SK-N-SH (cell line): Measurements from ENCODE around the gene TMOD4.

Experiments
- CTCF ChIP-seq: fragments of 200-600 bp; sonication (generic); IDR thresholded peaks from 2 replicates; pipeline ENCODE4 v1.6.1; 2017; ENCODE audit warnings: antibody characterized with exemption, mild to moderate bottlenecking, moderate library complexity
- SIN3A ChIP-seq: IDR thresholded peaks from 2 replicates; pipeline ENCODE4 v1.6.1; 2012; ENCODE audit warnings: low read depth, mild to moderate bottlenecking, low read length, moderate library complexity, borderline replicate concordance
- TF ChIP-seq, protein P1 (sequence below): IDR thresholded peaks from 2 replicates; pipeline ENCODE4; 2012
- TF ChIP-seq, protein P2 (sequence below): IDR thresholded peaks from 2 replicates; pipeline ENCODE4 v1.6.1; 2012; ENCODE audit warnings: mild to moderate bottlenecking, low read depth, low read length, moderate library complexity

- no peak for TF ChIP-seq CTCF
- TF ChIP-seq, protein P1, sequence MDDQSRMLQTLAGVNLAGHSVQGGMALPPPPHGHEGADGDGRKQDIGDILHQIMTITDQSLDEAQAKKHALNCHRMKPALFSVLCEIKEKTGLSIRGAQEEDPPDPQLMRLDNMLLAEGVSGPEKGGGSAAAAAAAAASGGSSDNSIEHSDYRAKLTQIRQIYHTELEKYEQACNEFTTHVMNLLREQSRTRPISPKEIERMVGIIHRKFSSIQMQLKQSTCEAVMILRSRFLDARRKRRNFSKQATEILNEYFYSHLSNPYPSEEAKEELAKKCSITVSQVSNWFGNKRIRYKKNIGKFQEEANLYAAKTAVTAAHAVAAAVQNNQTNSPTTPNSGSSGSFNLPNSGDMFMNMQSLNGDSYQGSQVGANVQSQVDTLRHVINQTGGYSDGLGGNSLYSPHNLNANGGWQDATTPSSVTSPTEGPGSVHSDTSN, result no peak
- no peak for TF ChIP-seq SIN3A
- TF ChIP-seq, protein P2, sequence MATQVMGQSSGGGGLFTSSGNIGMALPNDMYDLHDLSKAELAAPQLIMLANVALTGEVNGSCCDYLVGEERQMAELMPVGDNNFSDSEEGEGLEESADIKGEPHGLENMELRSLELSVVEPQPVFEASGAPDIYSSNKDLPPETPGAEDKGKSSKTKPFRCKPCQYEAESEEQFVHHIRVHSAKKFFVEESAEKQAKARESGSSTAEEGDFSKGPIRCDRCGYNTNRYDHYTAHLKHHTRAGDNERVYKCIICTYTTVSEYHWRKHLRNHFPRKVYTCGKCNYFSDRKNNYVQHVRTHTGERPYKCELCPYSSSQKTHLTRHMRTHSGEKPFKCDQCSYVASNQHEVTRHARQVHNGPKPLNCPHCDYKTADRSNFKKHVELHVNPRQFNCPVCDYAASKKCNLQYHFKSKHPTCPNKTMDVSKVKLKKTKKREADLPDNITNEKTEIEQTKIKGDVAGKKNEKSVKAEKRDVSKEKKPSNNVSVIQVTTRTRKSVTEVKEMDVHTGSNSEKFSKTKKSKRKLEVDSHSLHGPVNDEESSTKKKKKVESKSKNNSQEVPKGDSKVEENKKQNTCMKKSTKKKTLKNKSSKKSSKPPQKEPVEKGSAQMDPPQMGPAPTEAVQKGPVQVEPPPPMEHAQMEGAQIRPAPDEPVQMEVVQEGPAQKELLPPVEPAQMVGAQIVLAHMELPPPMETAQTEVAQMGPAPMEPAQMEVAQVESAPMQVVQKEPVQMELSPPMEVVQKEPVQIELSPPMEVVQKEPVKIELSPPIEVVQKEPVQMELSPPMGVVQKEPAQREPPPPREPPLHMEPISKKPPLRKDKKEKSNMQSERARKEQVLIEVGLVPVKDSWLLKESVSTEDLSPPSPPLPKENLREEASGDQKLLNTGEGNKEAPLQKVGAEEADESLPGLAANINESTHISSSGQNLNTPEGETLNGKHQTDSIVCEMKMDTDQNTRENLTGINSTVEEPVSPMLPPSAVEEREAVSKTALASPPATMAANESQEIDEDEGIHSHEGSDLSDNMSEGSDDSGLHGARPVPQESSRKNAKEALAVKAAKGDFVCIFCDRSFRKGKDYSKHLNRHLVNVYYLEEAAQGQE, result no peak
Measured at GRCh38 chr1:151213560-151213959, 37.8 kb upstream of the TMOD4 start.
